OCI-LY3 (cell line): ENCODE results near the gene SAP130.

ENCODE experiments used
- CTCF ChIP-seq: fragments of 200-600, 300-600 bp; sonication (generic); IDR thresholded peaks from 2 replicates; pipeline ENCODE4 v1.5.1; 2014; ENCODE audit warnings: antibody characterized with exemption, low read length, low read depth
- EZH2phosphoT487 ChIP-seq: fragments of 200-600 bp; shearing (Covaris generic); IDR thresholded peaks from 2 replicates; pipeline ENCODE4 v1.6.1; 2018; ENCODE audit warnings: antibody characterized with exemption, mixed run types, low read depth

- TF ChIP-seq CTCF = no peak
- no peak for TF ChIP-seq EZH2phosphoT487
Observed at GRCh38 chr2:127969446-127969845, 58.4 kb downstream of the SAP130 start.
